IgD-negative memory B cell (primary cell): ENCODE results near the gene C1QL2. TPM values are rescaled to one million over a fixed set of nuclear protein-coding genes. Genes with fewer than 3 reads are reported as not detected.

Experiments used
- H3K27ac Mint-ChIP-seq, 3 donors: one replicate each; pipeline ENCODE4 v1.8.0; 2020 to 2022; ENCODE audit warnings: mild to moderate bottlenecking in 3 of 3, mixed read lengths in 3 of 3, moderate library complexity in 1 of 3
- H3K27me3 Mint-ChIP-seq: one replicate; pipeline ENCODE4 v1.8.0; 2021; ENCODE audit warnings: mixed read lengths
- H3K36me3 Mint-ChIP-seq: one replicate; pipeline ENCODE4 v1.8.0; 2020; ENCODE audit warnings: mild to moderate bottlenecking, mixed read lengths
- H3K4me1 Mint-ChIP-seq, 3 donors: one replicate each; pipeline ENCODE4 v1.8.0; 2020 to 2022; ENCODE audit warnings: mixed read lengths in 3 of 3, mild to moderate bottlenecking in 1 of 3
- H3K4me3 Mint-ChIP-seq, 4 donors: one replicate each; pipeline ENCODE4 v1.8.0; 2020 to 2022; ENCODE audit warnings: mild to moderate bottlenecking in 4 of 4, mixed read lengths in 4 of 4, moderate library complexity in 3 of 4
- H3K9me3 Mint-ChIP-seq, 3 donors: one replicate each; pipeline ENCODE4 v1.8.0; 2020 to 2021; ENCODE audit warnings: mixed read lengths in 3 of 3, mild to moderate bottlenecking in 1 of 3
- polyA plus RNA-seq: library from polyadenylated mRNA; unstranded; fragments of 300-500 nt; fragmentation: Illumina TruSeq; gene quantifications from one replicate; pipeline ENCODE4 v1.2.3, GENCODE V29; 2021

Gene C1QL2
- polyA plus RNA-seq, 1 donor from 2014 or later: not detected

DNA sequence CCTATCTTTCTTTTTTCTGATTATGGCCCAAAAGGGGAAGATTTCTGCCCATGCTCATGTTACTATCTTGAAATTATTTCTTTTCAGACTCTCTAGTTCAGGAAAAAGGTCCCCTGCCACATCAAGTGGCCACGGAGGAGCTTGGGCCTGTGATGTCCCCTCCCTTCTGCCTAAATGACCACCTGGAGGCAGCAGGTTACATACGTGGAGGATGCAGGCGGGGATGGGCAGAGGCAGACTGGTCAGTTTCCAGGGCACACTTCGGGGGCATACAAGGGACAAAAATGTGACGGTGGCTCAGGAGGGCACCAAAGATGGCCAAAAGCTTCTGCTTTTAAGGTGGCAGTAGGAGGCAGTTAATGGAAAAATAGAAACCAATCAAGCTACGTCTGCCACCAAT lies 34.3 kb upstream of the C1QL2 start:
- H3K27me3 Mint-ChIP-seq: peaks cover 26% of the 10 kb centered on the region
- no peaks in the 10 kb centered on the region for H3K36me3 Mint-ChIP-seq

DNA sequence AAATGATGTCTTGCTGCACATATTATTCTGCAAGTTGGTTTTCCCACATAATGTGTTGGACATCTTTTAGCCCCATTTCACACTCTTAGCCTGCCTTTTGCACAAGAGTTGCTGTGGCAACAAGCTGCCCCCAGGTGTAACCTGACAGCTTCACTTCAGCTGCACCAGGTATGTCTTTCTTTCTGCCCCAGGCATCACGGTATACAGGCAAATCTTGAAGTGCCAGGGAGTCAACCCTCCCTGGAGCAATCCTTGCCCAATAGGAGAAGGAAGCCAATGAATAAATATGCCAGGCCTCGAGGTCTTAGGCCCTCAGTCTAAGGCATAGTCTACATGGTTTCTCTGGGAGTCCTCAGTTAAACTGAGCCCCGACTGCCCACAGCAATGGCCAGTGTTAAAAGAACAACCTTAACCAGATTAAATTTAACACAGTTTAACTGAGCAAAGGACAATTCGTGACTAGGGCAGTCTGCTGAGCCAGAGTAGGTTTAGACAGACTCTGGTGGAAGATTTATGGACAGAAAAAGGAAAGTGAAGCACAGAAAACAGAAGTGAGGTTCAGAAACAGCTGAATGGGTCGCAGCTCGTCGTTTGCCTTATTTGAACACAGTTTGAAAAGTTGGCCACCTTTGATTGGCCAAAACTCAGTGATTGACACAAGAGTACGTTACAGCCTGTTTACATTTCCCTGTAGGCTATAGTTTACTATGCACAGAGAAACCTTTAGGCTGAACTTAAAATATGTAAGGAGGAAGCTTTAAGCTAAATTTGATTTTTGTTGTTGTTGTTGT lies 32.0 kb upstream of the C1QL2 start:
- Mint-ChIP-seq H3K27me3 (peaks cover 19% of the 10 kb centered on the region), H3K4me3 (no peak overlapping the region), H3K9me3 (peaks cover 0 to 2% (median 0%) of the 10 kb centered on the region in 3 donors), H3K27ac (no peak overlapping the region), H3K36me3 (no peaks in the 10 kb centered on the region), H3K4me1 (no peaks in the 10 kb centered on the region)

More for the DNA sequence above, 34.3 kb upstream of the C1QL2 start:
- Mint-ChIP-seq H3K4me3 (no peak overlapping the region), H3K9me3 (peaks cover 0 to 2% (median 0%) of the 10 kb centered on the region in 3 donors), H3K4me1 (no peaks in the 10 kb centered on the region), H3K27ac (no peak overlapping the region)

DNA sequence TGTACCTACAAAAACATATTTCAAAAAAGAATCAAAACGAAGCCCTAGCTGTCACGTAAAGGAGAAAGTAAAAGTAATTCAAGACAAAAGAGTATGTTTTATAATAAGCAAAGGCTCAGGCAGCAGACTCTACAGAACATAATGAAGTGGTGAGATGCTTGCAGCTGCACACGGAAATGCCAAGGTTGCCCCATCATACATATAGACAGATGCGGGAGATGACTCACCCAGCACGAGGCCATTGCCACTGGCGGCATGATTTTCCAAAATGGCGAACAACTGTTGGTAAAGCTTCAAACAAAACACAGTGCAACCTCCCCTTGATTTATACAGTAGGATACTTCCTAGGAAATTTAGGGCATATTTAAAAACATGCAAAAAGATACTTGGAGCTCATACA lies 26.0 kb upstream of the C1QL2 start:
- Mint-ChIP-seq H3K4me1 (no peaks in the 10 kb centered on the region), H3K27me3 (peaks cover 5% of the 10 kb centered on the region), H3K4me3 (no peak overlapping the region), H3K27ac (no peak overlapping the region), H3K9me3 (peaks cover 0 to 2% (median 0%) of the 10 kb centered on the region in 3 donors), H3K36me3 (no peaks in the 10 kb centered on the region)

DNA sequence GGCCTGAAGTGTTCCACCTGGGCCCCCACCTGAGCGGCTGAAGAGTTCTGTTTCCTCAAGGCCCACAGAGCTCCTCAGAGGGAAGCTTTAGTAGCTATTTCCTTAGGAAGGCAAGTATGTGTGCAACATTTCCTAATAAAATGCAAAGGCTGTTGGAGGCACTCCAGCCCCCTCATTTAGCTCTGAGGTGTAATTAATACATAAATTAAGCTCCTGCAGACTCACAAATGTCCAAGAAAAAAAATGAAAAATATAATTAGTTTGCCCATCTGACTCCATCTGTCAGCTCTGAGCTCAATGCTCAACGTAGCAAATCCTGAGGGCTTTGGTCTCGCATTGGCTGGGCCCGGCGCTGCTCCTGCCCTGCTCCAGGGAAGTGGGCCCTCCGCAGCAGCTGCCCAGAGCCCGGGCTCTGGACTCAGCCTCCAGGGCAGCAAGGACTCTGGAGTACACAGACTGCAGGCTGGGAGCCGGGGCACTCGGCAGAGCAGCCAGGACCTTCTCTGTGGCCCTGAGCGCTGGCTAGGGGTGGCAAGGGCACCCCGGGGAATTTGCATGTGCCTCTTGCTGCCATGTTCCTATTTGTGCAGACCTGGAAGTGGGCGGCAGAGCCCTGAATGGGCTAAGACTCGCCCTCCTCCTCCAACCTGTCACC lies 23.4 kb upstream of the C1QL2 start:
- no peaks in the 10 kb centered on the region for H3K36me3 Mint-ChIP-seq
- H3K9me3 Mint-ChIP-seq: peaks cover 0 to 2% (median 0%) of the 10 kb centered on the region in 3 donors
- no peak overlapping the region for H3K27ac Mint-ChIP-seq
- H3K4me1 Mint-ChIP-seq: no peaks in the 10 kb centered on the region
- H3K4me3 Mint-ChIP-seq: no peak overlapping the region
- H3K27me3 Mint-ChIP-seq: no peaks in the 10 kb centered on the region

GRCh38 chr2:119181391-119181790 lies 22.8 kb upstream of the C1QL2 start:
- peak overlapping the region in 1 of 3 donors; percentile 21 for H3K27ac Mint-ChIP-seq
- no peaks in the 10 kb centered on the region for H3K4me1 Mint-ChIP-seq
- H3K36me3 Mint-ChIP-seq: no peaks in the 10 kb centered on the region
- no peaks in the 10 kb centered on the region for H3K27me3 Mint-ChIP-seq
- H3K4me3 Mint-ChIP-seq: no peak overlapping the region
- peaks cover 0 to 2% (median 0%) of the 10 kb centered on the region in 3 donors for H3K9me3 Mint-ChIP-seq

DNA sequence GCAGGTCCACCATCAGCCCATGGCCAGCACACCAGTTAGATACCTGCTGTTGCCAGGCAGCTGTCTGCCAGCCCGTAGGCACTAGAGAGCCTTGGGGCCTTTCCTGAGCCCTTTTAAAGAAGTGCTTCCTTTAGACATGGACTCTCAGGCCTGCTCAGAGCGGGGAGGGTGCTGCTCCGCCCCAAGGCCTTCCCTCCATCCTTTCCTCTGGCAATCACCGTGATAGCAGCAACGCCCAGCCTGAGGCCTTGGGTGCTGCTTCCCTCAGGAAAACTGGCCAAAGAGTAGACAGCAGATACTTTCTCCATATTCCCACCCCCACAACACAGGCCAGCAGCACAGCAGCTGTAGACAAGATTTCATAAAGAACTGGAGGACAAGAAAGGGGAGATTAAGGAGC lies 22.3 kb upstream of the C1QL2 start:
- Mint-ChIP-seq H3K27ac (peak overlapping the region in 1 of 3 donors; percentile 21), H3K4me1 (no peaks in the 10 kb centered on the region), H3K27me3 (no peaks in the 10 kb centered on the region), H3K4me3 (no peak overlapping the region), H3K9me3 (peaks cover 0 to 2% (median 0%) of the 10 kb centered on the region in 3 donors), H3K36me3 (no peaks in the 10 kb centered on the region)

DNA sequence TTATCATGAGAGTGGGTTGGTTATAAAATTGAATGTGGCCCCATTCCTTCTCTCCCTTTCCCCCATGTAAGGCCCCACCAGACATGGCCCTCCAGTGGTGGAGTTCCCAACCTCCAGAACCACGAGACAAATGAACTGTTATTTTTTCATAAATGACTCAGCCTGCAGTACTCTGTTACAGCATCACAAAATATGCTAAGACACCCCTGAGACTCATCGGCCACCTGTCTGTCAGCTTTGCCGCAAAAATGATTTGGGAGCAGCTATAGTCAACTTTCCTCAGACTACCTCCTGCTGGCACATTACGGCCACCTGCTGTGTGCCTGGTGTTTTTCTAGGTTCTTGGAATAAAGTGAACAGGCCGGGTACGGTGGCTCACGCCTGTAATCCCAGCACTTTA lies 21.4 kb upstream of the C1QL2 start:
- Mint-ChIP-seq H3K36me3 (no peaks in the 10 kb centered on the region), H3K4me1 (no peaks in the 10 kb centered on the region), H3K4me3 (no peak overlapping the region), H3K27ac (no peak overlapping the region), H3K27me3 (no peaks in the 10 kb centered on the region), H3K9me3 (peaks cover 0 to 1% (median 0%) of the 10 kb centered on the region in 3 donors)

- H3K36me3 Mint-ChIP-seq: no peaks in the 10 kb centered on the region
- H3K4me3 Mint-ChIP-seq: no peak overlapping the region
- no peaks in the 10 kb centered on the region for H3K4me1 Mint-ChIP-seq
These were observed 20.7 kb upstream of the C1QL2 start for GRCh38 chr2:119179202-119179601.

GRCh38 chr2:119178776-119179175 lies 20.2 kb upstream of the C1QL2 start:
- H3K4me1 Mint-ChIP-seq: no peaks in the 10 kb centered on the region

More at GRCh38 chr2:119179202-119179601, 20.7 kb upstream of the C1QL2 start:
- H3K27ac Mint-ChIP-seq: peak overlapping the region in 1 of 3 donors; percentile 74
- no peaks in the 10 kb centered on the region for H3K27me3 Mint-ChIP-seq
- no peaks in the 10 kb centered on the region for H3K9me3 Mint-ChIP-seq

GRCh38 chr2:119177838-119178190 lies 19.3 kb upstream of the C1QL2 start:
- H3K36me3 Mint-ChIP-seq: no peaks in the 10 kb centered on the region
- no peaks in the 10 kb centered on the region for H3K9me3 Mint-ChIP-seq
- no peaks in the 10 kb centered on the region for H3K4me1 Mint-ChIP-seq
- no peak overlapping the region for H3K27ac Mint-ChIP-seq
- peaks cover 1% of the 10 kb centered on the region for H3K27me3 Mint-ChIP-seq
- no peak overlapping the region for H3K4me3 Mint-ChIP-seq

More at GRCh38 chr2:119178776-119179175, 20.2 kb upstream of the C1QL2 start:
- H3K36me3 Mint-ChIP-seq: no peaks in the 10 kb centered on the region
- H3K9me3 Mint-ChIP-seq: no peaks in the 10 kb centered on the region
- H3K4me3 Mint-ChIP-seq: no peak overlapping the region
- H3K27ac Mint-ChIP-seq: no peak overlapping the region
- no peaks in the 10 kb centered on the region for H3K27me3 Mint-ChIP-seq

- no peaks in the 10 kb centered on the region for H3K36me3 Mint-ChIP-seq
- peaks cover 1% of the 10 kb centered on the region for H3K27me3 Mint-ChIP-seq
- no peak overlapping the region for H3K4me3 Mint-ChIP-seq
- no peak overlapping the region for H3K27ac Mint-ChIP-seq
- H3K9me3 Mint-ChIP-seq: no peaks in the 10 kb centered on the region
- H3K4me1 Mint-ChIP-seq: no peaks in the 10 kb centered on the region
These were observed 18.8 kb upstream of the C1QL2 start for GRCh38 chr2:119177171-119177837.

DNA sequence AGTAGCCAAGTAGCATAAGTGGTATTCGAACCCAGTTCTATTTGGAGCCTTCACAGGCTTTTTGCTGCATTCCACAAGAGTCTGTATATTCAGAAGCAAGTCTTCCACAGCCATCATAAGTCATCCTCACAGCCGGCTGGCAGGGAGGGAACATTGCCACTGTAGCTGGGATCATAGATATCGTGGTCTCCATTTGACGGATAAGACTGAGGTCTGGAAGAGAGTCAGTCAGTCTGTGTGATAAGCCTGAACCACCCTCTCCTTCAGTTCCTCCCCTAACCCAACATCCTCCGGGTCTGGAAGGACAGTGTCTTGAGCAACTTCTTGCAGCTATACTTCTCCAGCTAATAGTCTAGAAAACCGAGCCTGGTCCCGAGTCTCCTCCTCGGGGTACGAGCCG lies 17.0 kb upstream of the C1QL2 start:
- Mint-ChIP-seq H3K27me3 (peaks cover 1% of the 10 kb centered on the region), H3K9me3 (no peaks in the 10 kb centered on the region), H3K4me1 (no peaks in the 10 kb centered on the region), H3K4me3 (no peak overlapping the region), H3K36me3 (no peaks in the 10 kb centered on the region), H3K27ac (peak overlapping the region in 1 of 3 donors; percentile 19)

- Mint-ChIP-seq H3K4me3 (no peak overlapping the region), H3K4me1 (no peaks in the 10 kb centered on the region), H3K27ac (no peak overlapping the region), H3K9me3 (no peaks in the 10 kb centered on the region), H3K27me3 (peaks cover 1% of the 10 kb centered on the region), H3K36me3 (no peaks in the 10 kb centered on the region)
These were observed 16.4 kb upstream of the C1QL2 start for GRCh38 chr2:119174993-119175347.

DNA sequence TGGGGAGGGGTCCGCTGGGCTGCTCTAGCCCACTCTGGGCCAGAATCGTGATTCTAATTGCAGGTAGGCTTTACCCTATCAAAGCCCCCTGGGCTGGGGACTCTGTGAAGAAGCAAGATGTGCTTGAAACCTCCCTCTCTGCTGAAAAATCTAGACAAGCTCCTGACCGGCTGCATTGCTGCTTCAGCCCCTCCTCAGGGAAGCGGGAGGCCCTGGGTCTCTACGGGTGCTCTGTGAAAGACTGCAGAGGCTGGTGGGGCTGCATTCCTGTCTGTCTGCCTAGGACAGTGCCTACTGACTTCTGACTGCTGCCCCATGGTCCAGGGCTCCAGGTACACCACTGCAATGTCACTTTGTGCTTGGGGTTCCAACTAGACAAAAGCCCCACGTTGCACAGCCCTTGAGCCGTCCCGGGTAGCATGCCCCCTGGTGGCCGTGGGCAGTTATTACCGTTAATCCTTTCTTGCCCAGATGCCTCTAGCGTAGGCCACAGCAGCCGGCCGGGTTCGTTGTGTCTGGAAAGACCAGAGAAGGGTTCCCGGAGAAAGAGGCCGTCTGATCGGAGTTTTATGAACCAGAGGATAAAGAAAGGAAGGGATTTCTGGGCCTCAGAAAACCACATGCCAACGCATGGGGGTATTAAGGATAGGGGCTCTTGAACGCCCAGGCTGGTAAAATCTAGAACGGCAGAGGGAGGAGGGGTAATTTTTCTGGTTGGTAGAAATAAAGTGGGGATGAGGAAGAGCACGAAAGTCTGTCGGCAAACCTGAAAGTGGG lies 15.9 kb upstream of the C1QL2 start:
- Mint-ChIP-seq H3K36me3 (no peaks in the 10 kb centered on the region), H3K9me3 (no peaks in the 10 kb centered on the region), H3K27me3 (peaks cover 1% of the 10 kb centered on the region), H3K27ac (no peak overlapping the region), H3K4me1 (no peaks in the 10 kb centered on the region), H3K4me3 (no peak overlapping the region)

GRCh38 chr2:119173556-119174060 lies 15.1 kb upstream of the C1QL2 start:
- H3K27ac Mint-ChIP-seq: no peak overlapping the region
- no peaks in the 10 kb centered on the region for H3K4me1 Mint-ChIP-seq
- H3K4me3 Mint-ChIP-seq: no peak overlapping the region
- H3K36me3 Mint-ChIP-seq: no peaks in the 10 kb centered on the region
- no peaks in the 10 kb centered on the region for H3K9me3 Mint-ChIP-seq
- H3K27me3 Mint-ChIP-seq: peaks cover 1% of the 10 kb centered on the region
